GM12892 (cell line): ENCODE results near the gene TRIM8.

Source experiments
- POLR2A ChIP-seq: IDR thresholded peaks from 2 replicates; pipeline ENCODE4 v1.6.1; 2011; ENCODE audit warnings: low read depth, low read length, control low read depth
- POLR2AphosphoS5 ChIP-seq: IDR thresholded peaks from 2 replicates; pipeline ENCODE4 v1.6.1; 2011; ENCODE audit warnings: low read depth, low read length, control low read depth
- TAF1 ChIP-seq: IDR thresholded peaks from 2 replicates; pipeline ENCODE4 v1.6.1; 2011; ENCODE audit warnings: low read depth, mild to moderate bottlenecking, control low read depth, low read length, borderline replicate concordance

- TF ChIP-seq POLR2AphosphoS5 (no peak), TAF1 (no peak), POLR2A (no peak)
These were observed 13.6 kb upstream of the TRIM8 start for GRCh38 chr10:102630663-102631062.
